ENCODE data around the gene POC1A.
"Not testable (repeated sequence)": the region's sequence is repeated elsewhere in the genome, so short reads cannot be mapped to it uniquely, and the experiment has no call there.

The POC1A gene

DNA sequence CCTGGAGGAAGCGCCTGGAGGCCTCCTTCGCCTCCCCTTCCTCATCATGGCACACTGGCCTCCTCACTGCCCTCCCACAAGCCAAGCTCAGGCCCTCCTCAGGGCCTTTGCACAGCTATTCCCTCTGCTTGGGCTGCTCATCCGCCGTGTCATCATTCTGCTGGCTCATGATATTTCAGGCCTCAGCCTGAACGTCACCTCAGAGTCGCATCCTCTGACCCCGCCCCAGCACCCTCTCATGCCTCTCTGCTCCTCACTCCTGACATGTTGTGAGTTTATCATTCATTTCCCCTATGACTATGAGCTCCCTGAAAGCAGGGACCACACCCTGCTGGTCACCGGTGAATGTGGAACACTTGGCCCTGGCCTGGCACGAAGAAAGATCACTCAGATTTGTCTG lies 20.7 kb upstream of the POC1A start:
- no peak for DNase-seq (ENCODE audit: extremely low spot score)
- ChIA-PET POLR2A (interaction anchor here (0.6 kb wide), 1 partner anchor 618 kb away, joined by 12 read pairs; no protein-coding TSS in a partner anchor), CTCF (interaction anchor here (0.9 to 3.1 kb wide), 4 partner anchors 9 to 56 kb away, joined by 3 to 17 read pairs (median 4); no protein-coding TSS in a partner anchor)
- no peak for TF ChIP-seq CTCF (IDR thresholded peaks at IDR 0.05; ENCODE audit: control extremely low read depth, extremely low read depth, low read depth, missing control alignments)

GRCh38 chr3:52173101-52173500 lies 18.9 kb upstream of the POC1A start:
- no peak for TF ChIP-seq CTCF (IDR thresholded peaks at IDR 0.05; ENCODE audit: control extremely low read depth, extremely low read depth, low read depth, missing control alignments)
- CTCF ChIA-PET, result interaction anchor here (0.8 to 1.0 kb wide), 2 partner anchors 28 to 50 kb away, joined by 3 read pairs; no protein-coding TSS in a partner anchor
- no peak for DNase-seq (ENCODE audit: extremely low spot score)
- POLR2A ChIA-PET, result no interaction called here

DNA sequence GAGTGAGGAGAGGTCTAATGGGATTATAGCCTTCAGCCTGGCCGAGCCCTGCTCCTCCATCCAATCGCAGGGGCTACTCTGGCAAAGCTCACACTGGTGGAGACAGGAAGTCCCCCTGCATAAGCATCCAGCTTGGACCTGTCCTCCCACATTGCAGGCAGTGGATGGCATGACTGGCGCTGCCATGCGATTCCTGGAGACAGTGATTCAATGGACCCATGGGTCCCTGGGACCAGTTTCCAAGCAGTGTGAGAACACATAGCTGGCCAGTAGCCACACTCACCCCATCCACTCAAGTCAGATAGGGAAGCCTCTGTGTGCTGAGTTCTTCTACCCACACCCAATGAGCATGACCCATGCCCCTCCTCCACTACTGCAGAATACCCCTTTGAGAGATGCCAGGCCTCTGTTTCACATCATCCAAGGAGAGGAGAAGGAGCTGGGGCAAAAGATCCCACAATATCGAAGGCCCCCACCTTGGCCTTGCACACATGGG lies 18.1 kb upstream of the POC1A start:
- no peak for DNase-seq (ENCODE audit: extremely low spot score)
- CTCF ChIA-PET, result interaction anchor here (0.8 to 2.9 kb wide), 4 partner anchors 10 to 49 kb away, joined by 3 to 16 read pairs (median 4); no protein-coding TSS in a partner anchor
- TF ChIP-seq CTCF (IDR thresholded peaks at IDR 0.05; ENCODE audit: control extremely low read depth, extremely low read depth, low read depth, missing control alignments), result no peak
- POLR2A ChIA-PET, result no interaction called here

- CTCF ChIA-PET, result interaction anchor here (1.0 to 2.9 kb wide), 5 partner anchors 10 to 171 kb away, joined by 3 to 16 read pairs (median 5); no protein-coding TSS in a partner anchor
- no peak for TF ChIP-seq CTCF (IDR thresholded peaks at IDR 0.05; ENCODE audit: control extremely low read depth, extremely low read depth, low read depth, missing control alignments)
- no peak for DNase-seq (ENCODE audit: extremely low spot score)
These were observed 17.5 kb upstream of the POC1A start for GRCh38 chr3:52171514-52172261.

GRCh38 chr3:52170217-52170616 lies 16.0 kb upstream of the POC1A start:
- POLR2A ChIA-PET, result not testable (repeated sequence)
- CTCF ChIA-PET, result interaction anchor here (0.6 to 2.9 kb wide), 6 partner anchors 8 to 190 kb away, joined by 3 to 16 read pairs (median 4); no protein-coding TSS in a partner anchor

More at GRCh38 chr3:52171514-52172261, 17.5 kb upstream of the POC1A start:
- POLR2A ChIA-PET, result no interaction called here

DNA sequence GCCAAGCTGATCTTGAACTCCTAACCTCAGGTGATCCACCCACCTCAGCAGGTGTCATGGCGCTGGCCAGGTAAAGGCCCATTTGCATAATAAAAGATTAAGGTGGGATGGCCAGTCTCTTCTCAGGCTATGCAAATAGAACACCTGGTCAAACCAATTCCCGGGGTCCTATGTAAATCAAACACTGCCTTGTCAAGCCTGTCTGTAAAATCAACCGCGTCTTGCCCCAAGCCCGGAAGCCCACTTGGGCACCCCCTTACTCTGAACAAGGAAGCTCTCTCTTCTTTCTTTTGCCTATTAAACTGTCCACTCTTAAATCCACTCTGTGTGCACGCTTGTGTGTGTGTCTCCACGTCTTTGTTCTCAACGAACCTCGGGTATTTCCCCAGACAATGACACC lies 13.0 kb upstream of the POC1A start:
- DNase-seq (ENCODE audit: extremely low spot score), result no peak
- no peak for TF ChIP-seq CTCF (IDR thresholded peaks at IDR 0.05; ENCODE audit: control extremely low read depth, extremely low read depth, low read depth, missing control alignments)
- POLR2A ChIA-PET, result no interaction called here
- CTCF ChIA-PET, result interaction anchor here (1.3 kb wide), 1 partner anchor 22 kb away, joined by 4 read pairs; no protein-coding TSS in a partner anchor

More at GRCh38 chr3:52170217-52170616, 16.0 kb upstream of the POC1A start:
- not testable (repeated sequence) for DNase-seq (ENCODE audit: extremely low spot score)
